ENCODE measurements around the gene LRRC57. TPM values are rescaled to one million over a fixed set of nuclear protein-coding genes. Genes with fewer than 3 reads are reported as not detected.

Gene LRRC57
- total RNA-seq, 1 donor from 2014 or later: 21.0 TPM

- peak within 1 kb of the TSS; percentile 99 for H3K4me3 Mint-ChIP-seq (ENCODE audit: low read depth)
- no peaks in the 10 kb centered on the region for H3K27me3 Mint-ChIP-seq (ENCODE audit: low read depth)
- peaks cover 56% of the 10 kb centered on the region for H3K4me1 Mint-ChIP-seq (ENCODE audit: low read depth)
Observed at GRCh38 chr15:42495361-42496212, 53.0 kb downstream of the LRRC57 start, which contains the start of gene SNAP23. Gene SNAP23 (plus strand): TSS chr15:42495634. CDS start chr15:42511847, 16,213 bp downstream.

GRCh38 chr15:42494998-42495360 is 53.6 kb downstream of the LRRC57 start:
- intact Hi-C loops (cut with micrococcal nuclease): loop anchor here (2.0 to 10.0 kb wide), 2 partner anchors 222 to 290 kb away; partner anchors contain the start of genes GANC, TMEM87A and VPS39
- H3K4me1 Mint-ChIP-seq (ENCODE audit: low read depth): peaks cover 53% of the 10 kb centered on the region
- H3K36me3 Mint-ChIP-seq (ENCODE audit: low read depth): peaks cover 16% of the 10 kb centered on the region
- H3K9me3 Mint-ChIP-seq: no peaks in the 10 kb centered on the region
- H3K27ac Mint-ChIP-seq: peak overlapping the region; percentile 94
- no peak for DNase-seq (ENCODE audit: low spot score)
- no peaks in the 10 kb centered on the region for H3K27me3 Mint-ChIP-seq (ENCODE audit: low read depth)
- peak overlapping the region; percentile 99 for H3K4me3 Mint-ChIP-seq (ENCODE audit: low read depth)

More at GRCh38 chr15:42495361-42496212, 53.0 kb downstream of the LRRC57 start, which contains the start of gene SNAP23:
- Mint-ChIP-seq H3K27ac (peak within 1 kb of the TSS; percentile 94), H3K9me3 (no peaks in the 10 kb centered on the region), H3K36me3 (ENCODE audit: low read depth) (peaks cover 13% of the 10 kb centered on the region)
- peak; percentile 83 for DNase-seq (ENCODE audit: low spot score)
- intact Hi-C loops (cut with micrococcal nuclease): loop anchor here (2.0 to 10.0 kb wide), 2 partner anchors 223 to 291 kb away; partner anchors contain the start of genes GANC, TMEM87A and VPS39

- Mint-ChIP-seq H3K4me1 (ENCODE audit: low read depth) (peaks cover 49% of the 10 kb centered on the region), H3K9me3 (no peaks in the 10 kb centered on the region), H3K27me3 (ENCODE audit: low read depth) (no peaks in the 10 kb centered on the region), H3K27ac (peak overlapping the region; percentile 6), H3K36me3 (ENCODE audit: low read depth) (peaks cover 17% of the 10 kb centered on the region), H3K4me3 (ENCODE audit: low read depth) (peak overlapping the region; percentile 31)
- intact Hi-C loops (cut with micrococcal nuclease): loop anchor here (2.0 to 10.0 kb wide), 2 partner anchors 221 to 289 kb away; partner anchors contain the start of genes GANC, TMEM87A and VPS39
- no peak for DNase-seq (ENCODE audit: low spot score)
Observed at GRCh38 chr15:42493679-42494078, 54.9 kb downstream of the LRRC57 start.

- H3K36me3 Mint-ChIP-seq (ENCODE audit: low read depth): peaks cover 21% of the 10 kb centered on the region
- intact Hi-C loops (cut with micrococcal nuclease): loop anchor here (1.0 to 10.0 kb wide), 3 partner anchors 57 to 287 kb away; partner anchors contain the start of genes HAUS2, LRRC57, STARD9 and VPS39
- H3K9me3 Mint-ChIP-seq: no peaks in the 10 kb centered on the region
- no peaks in the 10 kb centered on the region for H3K27me3 Mint-ChIP-seq (ENCODE audit: low read depth)
- peaks cover 40% of the 10 kb centered on the region for H3K4me1 Mint-ChIP-seq (ENCODE audit: low read depth)
- peak overlapping the region; percentile 98 for H3K27ac Mint-ChIP-seq
- H3K4me3 Mint-ChIP-seq (ENCODE audit: low read depth): peak overlapping the region; percentile 99
- no peak for DNase-seq (ENCODE audit: low spot score)
Observed at GRCh38 chr15:42491539-42492225, 56.9 kb downstream of the LRRC57 start.

GRCh38 chr15:42490671-42491538 is 57.7 kb downstream of the LRRC57 start, which contains the start of gene ZNF106:
Gene ZNF106 (minus strand): TSS chr15:42491141. CDS start chr15:42472289, 18,852 bp downstream.
- DNase-seq (ENCODE audit: low spot score): peak; percentile 88
- intact Hi-C loops (cut with micrococcal nuclease): loop anchor here (1.0 to 10.0 kb wide), 3 partner anchors 58 to 286 kb away; partner anchors contain the start of genes HAUS2, LRRC57, STARD9 and VPS39
- Mint-ChIP-seq H3K27ac (peak within 1 kb of the TSS; percentile 98), H3K4me1 (ENCODE audit: low read depth) (peaks cover 33% of the 10 kb centered on the region), H3K27me3 (ENCODE audit: low read depth) (no peaks in the 10 kb centered on the region), H3K36me3 (ENCODE audit: low read depth) (peaks cover 21% of the 10 kb centered on the region), H3K9me3 (no peaks in the 10 kb centered on the region), H3K4me3 (ENCODE audit: low read depth) (peak within 1 kb of the TSS; percentile 99)

- no peaks in the 10 kb centered on the region for H3K27me3 Mint-ChIP-seq (ENCODE audit: low read depth)
- no peak for DNase-seq (ENCODE audit: low spot score)
- intact Hi-C loops (cut with micrococcal nuclease): loop anchor here (2.0 to 10.0 kb wide), 2 partner anchors 59 to 285 kb away; partner anchors contain the start of genes HAUS2, LRRC57 and VPS39
- H3K27ac Mint-ChIP-seq: peak overlapping the region; percentile 98
- no peaks in the 10 kb centered on the region for H3K9me3 Mint-ChIP-seq
- peaks cover 29% of the 10 kb centered on the region for H3K4me1 Mint-ChIP-seq (ENCODE audit: low read depth)
- peak overlapping the region; percentile 99 for H3K4me3 Mint-ChIP-seq (ENCODE audit: low read depth)
- peaks cover 21% of the 10 kb centered on the region for H3K36me3 Mint-ChIP-seq (ENCODE audit: low read depth)
Observed at GRCh38 chr15:42490291-42490670, 58.3 kb downstream of the LRRC57 start.

Other genes with a start within 250 kb of the LRRC57 start
- gene CAPN3, start 189.3 kb downstream of the LRRC57 start, total RNA-seq: 1.2 and 1.8 TPM in 2 replicates
- gene ZNF106, start 57.7 kb downstream of the LRRC57 start, total RNA-seq: 64.1 and 65.8 TPM in 2 replicates
- gene SNAP23, start 53.2 kb downstream of the LRRC57 start, total RNA-seq: 78.0 and 78.9 TPM in 2 replicates
- gene HAUS2, start within 50 bp of the LRRC57 start, total RNA-seq: 42.9 and 45.5 TPM in 2 replicates
- 10.0 and 11.9 TPM in 2 replicates for gene STARD9, start 26.8 kb upstream of the LRRC57 start, total RNA-seq
- 24.2 and 26.6 TPM in 2 replicates for gene CDAN1, start 188.3 kb upstream of the LRRC57 start, total RNA-seq